GM12874 (cell line): ENCODE measurements around the gene EYA2.

Experiments used
- CTCF ChIP-seq: IDR thresholded peaks from 2 replicates; pipeline ENCODE4 v1.5.1; 2011; ENCODE audit warnings: low read depth, mild to moderate bottlenecking, control low read depth, low read length, moderate library complexity; ENCODE audit not compliant: insufficient read depth

The EYA2 gene

GRCh38 chr20:46853926-46854325, 40.7 kb upstream of the EYA2 start:
- no peak for TF ChIP-seq CTCF

GRCh38 chr20:46857061-46857831, 37.4 kb upstream of the EYA2 start:
- TF ChIP-seq CTCF: no peak

GRCh38 chr20:46865824-46866223, 28.8 kb upstream of the EYA2 start:
- TF ChIP-seq CTCF: no peak

GRCh38 chr20:46870041-46870440, 24.6 kb upstream of the EYA2 start:
- TF ChIP-seq CTCF: no peak

- no peak for TF ChIP-seq CTCF
Measured at GRCh38 chr20:46872328-46873211, 22.1 kb upstream of the EYA2 start.

- no peak for TF ChIP-seq CTCF
Measured at GRCh38 chr20:46875059-46875458, 19.6 kb upstream of the EYA2 start.

GRCh38 chr20:46879386-46879785, 15.3 kb upstream of the EYA2 start:
- TF ChIP-seq CTCF: no peak
